Measurements from ENCODE around the gene CLIC1.

The CLIC1 gene

DNA sequence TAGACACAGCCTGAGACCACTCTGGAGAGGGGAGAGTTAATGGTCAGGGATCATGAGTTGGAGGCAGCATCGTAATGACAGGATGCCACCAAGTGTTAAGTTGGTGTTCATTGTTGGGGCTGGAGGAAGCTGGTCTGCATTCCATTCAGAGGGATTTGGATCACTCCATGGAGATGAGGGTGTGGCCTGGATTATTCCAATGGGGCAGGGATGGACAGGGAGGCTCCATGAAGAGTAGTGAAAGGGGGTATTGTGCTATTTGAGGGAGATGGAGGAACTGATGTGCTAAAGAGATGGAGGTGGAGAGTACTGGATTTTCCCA, 27.2 kb upstream of the CLIC1 start:
- TF ChIP-seq, protein P1, sequence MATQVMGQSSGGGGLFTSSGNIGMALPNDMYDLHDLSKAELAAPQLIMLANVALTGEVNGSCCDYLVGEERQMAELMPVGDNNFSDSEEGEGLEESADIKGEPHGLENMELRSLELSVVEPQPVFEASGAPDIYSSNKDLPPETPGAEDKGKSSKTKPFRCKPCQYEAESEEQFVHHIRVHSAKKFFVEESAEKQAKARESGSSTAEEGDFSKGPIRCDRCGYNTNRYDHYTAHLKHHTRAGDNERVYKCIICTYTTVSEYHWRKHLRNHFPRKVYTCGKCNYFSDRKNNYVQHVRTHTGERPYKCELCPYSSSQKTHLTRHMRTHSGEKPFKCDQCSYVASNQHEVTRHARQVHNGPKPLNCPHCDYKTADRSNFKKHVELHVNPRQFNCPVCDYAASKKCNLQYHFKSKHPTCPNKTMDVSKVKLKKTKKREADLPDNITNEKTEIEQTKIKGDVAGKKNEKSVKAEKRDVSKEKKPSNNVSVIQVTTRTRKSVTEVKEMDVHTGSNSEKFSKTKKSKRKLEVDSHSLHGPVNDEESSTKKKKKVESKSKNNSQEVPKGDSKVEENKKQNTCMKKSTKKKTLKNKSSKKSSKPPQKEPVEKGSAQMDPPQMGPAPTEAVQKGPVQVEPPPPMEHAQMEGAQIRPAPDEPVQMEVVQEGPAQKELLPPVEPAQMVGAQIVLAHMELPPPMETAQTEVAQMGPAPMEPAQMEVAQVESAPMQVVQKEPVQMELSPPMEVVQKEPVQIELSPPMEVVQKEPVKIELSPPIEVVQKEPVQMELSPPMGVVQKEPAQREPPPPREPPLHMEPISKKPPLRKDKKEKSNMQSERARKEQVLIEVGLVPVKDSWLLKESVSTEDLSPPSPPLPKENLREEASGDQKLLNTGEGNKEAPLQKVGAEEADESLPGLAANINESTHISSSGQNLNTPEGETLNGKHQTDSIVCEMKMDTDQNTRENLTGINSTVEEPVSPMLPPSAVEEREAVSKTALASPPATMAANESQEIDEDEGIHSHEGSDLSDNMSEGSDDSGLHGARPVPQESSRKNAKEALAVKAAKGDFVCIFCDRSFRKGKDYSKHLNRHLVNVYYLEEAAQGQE (IDR thresholded peaks at IDR 0.05; ENCODE audit: insufficient read depth in 1 of 2, low read depth in 2 of 2, low read length in 2 of 2) = no peak
- TF ChIP-seq POLR2AphosphoS5 (IDR thresholded peaks at IDR 0.05; ENCODE audit: low read depth, low read length) (no peak), SIN3A (IDR thresholded peaks at IDR 0.05; ENCODE audit: borderline replicate concordance, insufficient read depth, low read length) (no peak)

- TF ChIP-seq SIN3A (IDR thresholded peaks at IDR 0.05; ENCODE audit: borderline replicate concordance, insufficient read depth, low read length) (no peak), TAF1 (IDR thresholded peaks at IDR 0.05; ENCODE audit: borderline replicate concordance, insufficient read depth, low read length) (no peak), POLR2AphosphoS5 (IDR thresholded peaks at IDR 0.05; ENCODE audit: low read depth, low read length) (no peak), FOXP2 (optimal IDR thresholded peaks at IDR 0.05; ENCODE audit: borderline replicate concordance, extremely low read depth, extremely low read length, insufficient read depth) (no peak)
- TF ChIP-seq, protein P1 (IDR thresholded peaks at IDR 0.05; ENCODE audit: insufficient read depth in 1 of 2, low read depth in 2 of 2, low read length in 2 of 2) = no peak
Observed at GRCh38 chr6:31762878-31763618, 26.7 kb upstream of the CLIC1 start.

DNA sequence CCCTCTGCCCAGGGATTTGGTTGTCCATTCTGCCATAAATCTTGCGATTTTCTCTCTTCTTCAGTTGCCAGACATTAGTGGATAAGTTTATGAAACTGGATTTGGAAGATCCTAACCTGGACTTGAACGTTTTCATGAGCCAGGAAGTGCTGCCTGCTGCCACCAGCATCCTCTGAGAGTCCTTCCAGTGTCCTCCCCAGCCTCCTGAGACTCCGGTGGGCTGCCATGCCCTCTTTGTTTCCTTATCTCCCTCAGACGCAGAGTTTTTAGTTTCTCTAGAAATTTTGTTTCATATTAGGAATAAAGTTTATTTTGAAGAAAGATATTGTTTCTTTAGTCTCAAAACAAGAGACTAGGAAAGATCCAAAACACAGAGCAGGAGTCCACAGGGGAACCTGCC, 26.0 kb upstream of the CLIC1 start, which contains the start of gene SAPCD1:
TSS of gene SAPCD1 (plus strand) at position 301 of the 400 bp plus-strand sequence. CDS start 399 bp downstream, outside the sequence.
- TF ChIP-seq FOXP2 (optimal IDR thresholded peaks at IDR 0.05; ENCODE audit: borderline replicate concordance, extremely low read depth, extremely low read length, insufficient read depth) (no peak), SIN3A (IDR thresholded peaks at IDR 0.05; ENCODE audit: borderline replicate concordance, insufficient read depth, low read length) (no peak), TAF1 (IDR thresholded peaks at IDR 0.05; ENCODE audit: borderline replicate concordance, insufficient read depth, low read length) (no peak)

- TF ChIP-seq SIN3A (IDR thresholded peaks at IDR 0.05; ENCODE audit: borderline replicate concordance, insufficient read depth, low read length) (no peak), FOXP2 (optimal IDR thresholded peaks at IDR 0.05; ENCODE audit: borderline replicate concordance, extremely low read depth, extremely low read length, insufficient read depth) (no peak), TAF1 (IDR thresholded peaks at IDR 0.05; ENCODE audit: borderline replicate concordance, insufficient read depth, low read length) (no peak), POLR2AphosphoS5 (IDR thresholded peaks at IDR 0.05; ENCODE audit: low read depth, low read length) (no peak)
- TF ChIP-seq, protein P1 (IDR thresholded peaks at IDR 0.05; ENCODE audit: insufficient read depth in 1 of 2, low read depth in 2 of 2, low read length in 2 of 2) = no peak
Observed at GRCh38 chr6:31761343-31761742, 25.0 kb upstream of the CLIC1 start.

GRCh38 chr6:31760790-31761189, 24.5 kb upstream of the CLIC1 start:
- TF ChIP-seq, protein P1 (IDR thresholded peaks at IDR 0.05; ENCODE audit: insufficient read depth in 1 of 2, low read depth in 2 of 2, low read length in 2 of 2) = no peak
- TF ChIP-seq FOXP2 (optimal IDR thresholded peaks at IDR 0.05; ENCODE audit: borderline replicate concordance, extremely low read depth, extremely low read length, insufficient read depth) = no peak
- no peak for TF ChIP-seq POLR2AphosphoS5 (IDR thresholded peaks at IDR 0.05; ENCODE audit: low read depth, low read length)
- no peak for TF ChIP-seq SIN3A (IDR thresholded peaks at IDR 0.05; ENCODE audit: borderline replicate concordance, insufficient read depth, low read length)
- TF ChIP-seq TAF1 (IDR thresholded peaks at IDR 0.05; ENCODE audit: borderline replicate concordance, insufficient read depth, low read length) = no peak
